K562 (cell line): ENCODE data around the gene STYXL1. TPM values are rescaled to one million over a fixed set of nuclear protein-coding genes. Genes with fewer than 3 reads are reported as not detected.

ENCODE experiments used
- ATAC-seq: fragments of 200-7000 bp; cut with Tn5 transposase; 3 replicates; pipeline ENCODE4 v1.9.1; 2020; ENCODE audit warnings: moderate library complexity
- BruUV-seq: library from RNA; stranded (reverse); fragments of 400-500 nt; replicated peaks from 2 replicates; lab custom pipeline; 2021; lab: Mats Ljungman, UMichigan
- CTCF ChIA-PET: fragments of 300-600 bp; formaldehyde crosslinking; extraction: SDS; loops from one replicate; lab custom pipeline; 2021; ENCODE audit warnings: low intra/inter-chr PET ratio; lab: Yijun Ruan, JAX
- POLR2A ChIA-PET: fragments of 300-600, 350-650 bp; sonication (Branson Sonifier 250); formaldehyde crosslinking; extraction: SDS; loops from one replicate; lab custom pipeline; 2021; ENCODE audit warnings: antibody characterized with exemption, inconsistent platforms; lab: Yijun Ruan, JAX
- DNase-seq, 4 experiments: peaks; one replicate each; pipeline versions ENCODE4 v3.0.0 to v3.0.0-alpha.2; 2011 to 2018; ENCODE audit warnings: low spot score in 3 of 4, mixed read lengths in 3 of 4; ENCODE audit errors: extremely low read depth in 1 of 4
- FAIRE-seq: peaks from 2 replicates; lab custom pipeline; 2011; peaks lifted over from hg19 to GRCh38; lab: Jason Lieb, UNC
- H2AFZ ChIP-seq: 2 replicates; pipeline ENCODE4 v1.6.0; 2011; ENCODE audit warnings: low read depth, low read length, control low read depth, inconsistent platforms
- H3K27ac ChIP-seq: fragments of 200-600 bp; 3 replicates; pipeline ENCODE4 v1.8.0; 2011; ENCODE audit warnings: low read depth, mild to moderate bottlenecking, control low read depth, inconsistent platforms, low read length, moderate library complexity, mixed read lengths; ENCODE audit errors: extremely low read depth
- H3K27me3 ChIP-seq, 2 experiments: fragments of 300-600 bp in 1 of 2; 2 replicates in 1 of 2; 3 replicates in 1 of 2; pipeline versions ENCODE4 v1.6.0 to v1.8.0; 2011; ENCODE audit warnings: inconsistent platforms in 2 of 2, low read length in 2 of 2, mild to moderate bottlenecking in 1 of 2, mixed read lengths in 1 of 2, moderate library complexity in 1 of 2; ENCODE audit not compliant: control insufficient read depth in 2 of 2, insufficient read depth in 2 of 2
- H3K36me3 ChIP-seq: fragments of 300-600 bp; 3 replicates; pipeline ENCODE4 v1.8.0; 2011; ENCODE audit warnings: mild to moderate bottlenecking, low read length, inconsistent platforms; ENCODE audit not compliant: control insufficient read depth, insufficient read depth
- H3K4me1 ChIP-seq, 2 experiments: fragments of 200-600 bp in 1 of 2; replicated peaks in 1 of 2; 2 replicates in 1 of 2; 3 replicates in 1 of 2; pipeline versions ENCODE4 v1.5.1 to v1.8.0; 2011; ENCODE audit warnings: inconsistent platforms in 2 of 2, low read length in 2 of 2, mild to moderate bottlenecking in 1 of 2, mixed read lengths in 1 of 2, moderate library complexity in 1 of 2; ENCODE audit not compliant: control insufficient read depth in 2 of 2, insufficient read depth in 2 of 2
- H3K4me2 ChIP-seq: 2 replicates; pipeline ENCODE4 v1.6.1; 2011; ENCODE audit warnings: low read length, control low read depth, inconsistent platforms, mixed read lengths; ENCODE audit not compliant: insufficient read depth
- H3K4me3 ChIP-seq: fragments of 200-600 bp; sonication (generic), shearing (Covaris generic); 2 replicates; pipeline ENCODE4 v1.5.1; 2016; ENCODE audit warnings: control low read depth, inconsistent platforms
- H3K79me2 ChIP-seq: fragments of 200-600 bp; 3 replicates; pipeline ENCODE4 v1.8.0; 2011; ENCODE audit warnings: low read length, inconsistent platforms; ENCODE audit not compliant: control insufficient read depth, insufficient read depth
- H3K9ac ChIP-seq, 2 experiments: 2 replicates each; pipeline versions ENCODE4 v1.6.0 to v1.6.1; 2011; ENCODE audit warnings: low read depth in 2 of 2, low read length in 2 of 2, control low read depth in 1 of 2, inconsistent platforms in 1 of 2, mild to moderate bottlenecking in 1 of 2, mixed read lengths in 1 of 2; ENCODE audit not compliant: insufficient read depth in 1 of 2
- H3K9me1 ChIP-seq: one replicate; pipeline ENCODE4 v1.6.0; 2011; ENCODE audit warnings: inconsistent platforms, mild to moderate bottlenecking, low read length, moderate library complexity; ENCODE audit not compliant: control insufficient read depth, insufficient read depth
- H3K9me3 ChIP-seq: replicated peaks from 2 replicates; pipeline ENCODE4 v1.5.1; 2011; ENCODE audit warnings: low read depth, low read length, inconsistent platforms; ENCODE audit not compliant: control insufficient read depth, insufficient read depth
- H4K20me1 ChIP-seq: replicated peaks from 2 replicates; pipeline ENCODE4 v1.6.1; 2011; ENCODE audit warnings: low read length, inconsistent platforms, mixed read lengths; ENCODE audit not compliant: control insufficient read depth, insufficient read depth
- ADNP ChIP-seq: fragments of 200-800 bp; sonication (Bioruptor generic); IDR thresholded peaks from 2 replicates; pipeline ENCODE4 v1.6.1; 2016; ENCODE audit warnings: missing genetic modification characterization, missing compliant biosample characterization
- CEBPB ChIP-seq: fragments of 450-650 bp; IDR thresholded peaks from 2 replicates; pipeline ENCODE4 v1.6.1; 2016; ENCODE audit warnings: missing genetic modification characterization, missing compliant biosample characterization
- CLOCK ChIP-seq: fragments of 250-450 bp; sonication (Bioruptor Pico); IDR thresholded peaks from 2 replicates; pipeline ENCODE4 v1.4.0; 2020; ENCODE audit warnings: mild to moderate bottlenecking, moderate library complexity, borderline replicate concordance
- CREBBP ChIP-seq: IDR thresholded peaks from one replicate; pipeline ENCODE4 v1.6.1; 2012; ENCODE audit warnings: low read depth, mild to moderate bottlenecking, control low read depth, inconsistent platforms, low read length
- EHMT2 ChIP-seq: fragments of 450-650 bp; IDR thresholded peaks from 2 replicates; pipeline ENCODE4 v1.6.1; 2018; ENCODE audit warnings: antibody characterized with exemption
- HDAC2 ChIP-seq: fragments of 450-650 bp; IDR thresholded peaks from 2 replicates; pipeline ENCODE4 v1.6.1; 2016; ENCODE audit warnings: mild to moderate bottlenecking
- KLF1 ChIP-seq: fragments of 450-650 bp; IDR thresholded peaks from 2 replicates; pipeline ENCODE4 v1.6.1; 2016; ENCODE audit warnings: missing genetic modification characterization, missing compliant biosample characterization
- L3MBTL2 ChIP-seq: fragments of 450-650 bp; IDR thresholded peaks from 2 replicates; pipeline ENCODE4 v1.6.1; 2016; ENCODE audit warnings: mild to moderate bottlenecking, moderate library complexity
- NCOA6 ChIP-seq: fragments of 450-650 bp; IDR thresholded peaks from 2 replicates; pipeline ENCODE4 v1.6.1; 2017; ENCODE audit warnings: mild to moderate bottlenecking
- PML ChIP-seq: IDR thresholded peaks from 2 replicates; pipeline ENCODE4 v1.6.1; 2012; ENCODE audit warnings: low read length, inconsistent platforms
- POLR3G ChIP-seq: IDR thresholded peaks from 2 replicates; pipeline ENCODE4 v1.6.1; 2011; ENCODE audit not compliant: insufficient read length, insufficient replicate concordance; ENCODE audit errors: extremely low read depth
- PTBP1 ChIP-seq: fragments of 200-400 bp; formaldehyde crosslinking; IDR thresholded peaks from 2 replicates; pipeline ENCODE4 v1.6.1; 2017; ENCODE audit warnings: low read depth, low read length
- TAL1 ChIP-seq: fragments of 450-650 bp; IDR thresholded peaks from 2 replicates; pipeline ENCODE4 v1.6.1; 2016; ENCODE audit warnings: mild to moderate bottlenecking
- ZBTB43 ChIP-seq: sonication (generic); formaldehyde crosslinking; IDR thresholded peaks from 2 replicates; pipeline ENCODE4 v1.8.0; 2023; ENCODE audit warnings: mild to moderate bottlenecking, missing genetic modification reagents
- ZBTB8A ChIP-seq: fragments of 450-650 bp; IDR thresholded peaks from 2 replicates; pipeline ENCODE4 v1.6.1; 2018; ENCODE audit warnings: mild to moderate bottlenecking, moderate library complexity; ENCODE audit not compliant: partially characterized antibody
- ZNF263 ChIP-seq: sonication (generic); formaldehyde crosslinking; IDR thresholded peaks from 2 replicates; pipeline ENCODE4 v1.8.0; 2022; ENCODE audit warnings: mild to moderate bottlenecking, missing genetic modification reagents, borderline replicate concordance
- ZZZ3 ChIP-seq: fragments of 450-650 bp; IDR thresholded peaks from 2 replicates; pipeline ENCODE4 v1.6.1; 2016; ENCODE audit warnings: antibody characterized with exemption, mild to moderate bottlenecking, moderate library complexity
- WGBS: fragments of 100-300 bp; shearing (Covaris generic); methylation state at CpG from one replicate; pipeline ENCODE4 v1.1.6; 2016; ENCODE audit warnings: low coverage, mixed read lengths; ENCODE audit not compliant: insufficient coverage; ENCODE audit errors: missing lambda C conversion rate; 5-methylcytosine and 5-hydroxymethylcytosine counted together
- in situ Hi-C: fragments of 300-500 bp; cut with MboI; formaldehyde crosslinking; loops from 4 replicates; pipeline ENCODE4 v1.15.0; 2018; ENCODE audit warnings: inconsistent platforms, mixed read lengths
- intact Hi-C: fragments of 100-400 bp; cut with micrococcal nuclease; formaldehyde crosslinking; loops from 2 replicates; pipeline ENCODE4 v1.14.2; 2022
- polyA plus RNA-seq, 8 experiments: library from polyadenylated mRNA; depleted of rRNA in 4 of 8; stranded (reverse) in 5 of 8; unstranded in 3 of 8; fragments of >200 nt; fragmentation: Nextera tagmentation in 2 of 8; fragmentation: Illumina TruSeq in 1 of 8; extraction: Ambion mirVana in 2 of 8; extraction: Trizol in 1 of 8; gene quantifications; 2 replicates each; pipeline versions ENCODE4 v1.2.1 to v1.2.3, GENCODE V29; 2011 to 2014; ENCODE audit warnings: inconsistent platforms in 1 of 8, missing spikeins in 1 of 8
- total RNA-seq, 7 experiments: library from RNA; depleted of rRNA in 6 of 7; stranded (reverse); fragments of >200 nt in 6 of 7; fragmentation: Illumina TruSeq in 2 of 7; extraction: Trizol in 2 of 7; gene quantifications; 2 replicates each; pipeline versions ENCODE4 v1.2.1 to v1.2.3, GENCODE V29; 2011 to 2021; ENCODE audit warnings: low replicate concordance in 1 of 7
- TF ChIP-seq, protein P1 (sequence below): fragments of 450-650 bp; formaldehyde crosslinking; IDR thresholded peaks from 2 replicates; pipeline ENCODE4 v1.4.0; 2022; ENCODE audit warnings: mild to moderate bottlenecking, moderate library complexity

STYXL1 gene
- total and polyA plus RNA-seq, 9 of the 15 experiments (the other 6 are each of a cell fraction or from before 2014, with no cell fraction given), result 36.5 to 97.2 (median 49.9) TPM

DNA sequence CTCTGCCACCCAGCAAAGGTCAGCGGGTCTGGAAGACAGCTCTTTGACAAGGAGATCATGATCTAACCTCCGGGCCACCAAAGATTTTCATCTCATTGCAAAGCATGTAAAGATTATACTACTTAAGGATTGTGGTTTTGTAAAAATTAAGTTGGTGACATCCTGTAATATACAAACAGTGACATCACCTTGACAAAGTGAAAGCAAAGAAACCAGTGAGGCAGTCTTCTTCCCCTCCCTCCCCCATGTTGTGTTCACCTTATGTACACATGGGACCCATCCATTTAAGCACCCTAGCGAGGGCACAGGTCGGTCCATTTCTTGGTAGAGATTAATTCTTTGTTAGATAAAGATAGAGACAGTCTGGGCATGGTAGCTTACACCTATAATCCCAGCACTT, 4.0 kb upstream of the STYXL1 start:
- ATAC-seq, result no peak
- H4K20me1 ChIP-seq, result peaks cover 54% of the 10 kb centered on the region
- intact Hi-C loops, result no loop called here

More for the DNA sequence above, 4.0 kb upstream of the STYXL1 start:
- TF ChIP-seq EHMT2 (no peak), CREBBP (no peak), PTBP1 (no peak), L3MBTL2 (no peak), NCOA6 (no peak), PML (no peak), POLR3G (no peak), ZZZ3 (no peak), ADNP (no peak), HDAC2 (no peak), TAL1 (no peak), CEBPB (no peak), ZNF263 (no peak), KLF1 (no peak), CLOCK (CRISPR knock-in tag) (no peak), ZBTB8A (no peak), ZBTB43 (CRISPR knock-in tag) (no peak)
- TF ChIP-seq, protein P1, sequence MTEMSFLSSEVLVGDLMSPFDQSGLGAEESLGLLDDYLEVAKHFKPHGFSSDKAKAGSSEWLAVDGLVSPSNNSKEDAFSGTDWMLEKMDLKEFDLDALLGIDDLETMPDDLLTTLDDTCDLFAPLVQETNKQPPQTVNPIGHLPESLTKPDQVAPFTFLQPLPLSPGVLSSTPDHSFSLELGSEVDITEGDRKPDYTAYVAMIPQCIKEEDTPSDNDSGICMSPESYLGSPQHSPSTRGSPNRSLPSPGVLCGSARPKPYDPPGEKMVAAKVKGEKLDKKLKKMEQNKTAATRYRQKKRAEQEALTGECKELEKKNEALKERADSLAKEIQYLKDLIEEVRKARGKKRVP (CRISPR knock-in tag), result no peak
- no peak overlapping the region for H2AFZ ChIP-seq
- DNase-seq, result no peak
- H3K4me1 ChIP-seq, result peaks cover 17 to 19% of the 10 kb centered on the region in 2 experiments
- ChIA-PET POLR2A (interaction anchor here (0.7 kb wide), 1 partner anchor 18 kb away, joined by 3 read pairs; no protein-coding TSS in a partner anchor), CTCF (no interaction called here)
- H3K9ac ChIP-seq, result no peak overlapping the region
- H3K27ac ChIP-seq, result no peak overlapping the region
- H3K9me3 ChIP-seq, result no peaks in the 10 kb centered on the region
- H3K36me3 ChIP-seq, result peaks cover 79% of the 10 kb centered on the region
- peaks cover 6% of the 10 kb centered on the region for H3K9me1 ChIP-seq
- H3K79me2 ChIP-seq, result peaks cover 96% of the 10 kb centered on the region
- in situ Hi-C loops, result no loop called here
- H3K27me3 ChIP-seq, result no peaks in the 10 kb centered on the region
- H3K4me3 ChIP-seq, result no peak overlapping the region
- no TSS peak for BruUV-seq
- FAIRE-seq, result no peak
- 79% methylated on average over 4 of the region's 4 CpGs for WGBS
- no peak overlapping the region for H3K4me2 ChIP-seq
